Thymus (tissue), 11 donors: ENCODE measurements around the gene SERF2. TPM values are rescaled to one million over a fixed set of nuclear protein-coding genes. Genes with fewer than 3 reads are reported as not detected.
A peak's percentile ranks its signal among the peaks of the same experiment; 100 is the strongest.

ENCODE experiments used
- DNase-seq, 9 donors: peaks; one replicate each; pipeline ENCODE4 v3.0.0-alpha.2; 2013; ENCODE audit warnings: low spot score in 9 of 9, low read depth in 6 of 9, missing footprints in 1 of 9
- H3K27ac ChIP-seq, 2 donors: one replicate each; pipeline ENCODE4 v1.5.1; 2013; ENCODE audit warnings: control low read depth in 1 of 2, low read depth in 1 of 2, low read length in 1 of 2, mild to moderate bottlenecking in 1 of 2, moderate library complexity in 1 of 2
- H3K27me3 ChIP-seq, 2 donors: one replicate each; pipeline ENCODE4 v1.5.1; 2013; ENCODE audit warnings: low read length in 1 of 2; ENCODE audit not compliant: control insufficient read depth in 2 of 2, insufficient read depth in 1 of 2
- H3K36me3 ChIP-seq, 2 donors: one replicate each; pipeline ENCODE4 v1.5.1; 2013; ENCODE audit warnings: low read length in 1 of 2, mild to moderate bottlenecking in 1 of 2, moderate library complexity in 1 of 2; ENCODE audit not compliant: control insufficient read depth in 2 of 2, insufficient read depth in 2 of 2
- H3K4me1 ChIP-seq, 2 donors: one replicate each; pipeline ENCODE4 v1.5.1; 2013; ENCODE audit warnings: low read length in 2 of 2; ENCODE audit not compliant: control insufficient read depth in 2 of 2, insufficient read depth in 2 of 2
- H3K4me3 ChIP-seq, 2 donors: one replicate each; pipeline ENCODE4 v1.5.1; 2013; ENCODE audit warnings: low read length in 2 of 2, control low read depth in 1 of 2, mild to moderate bottlenecking in 1 of 2
- H3K9me3 ChIP-seq, 2 donors: one replicate each; pipeline ENCODE4 v1.5.1; 2013; ENCODE audit warnings: low read length in 1 of 2, mild to moderate bottlenecking in 1 of 2; ENCODE audit not compliant: control insufficient read depth in 2 of 2, insufficient read depth in 1 of 2
- WGBS: extraction: QIAGEN DNeasy Blood & Tissue Kit; methylation state at CpG from one replicate; pipeline ENCODE4 v1.1.7; 2013; 5-methylcytosine and 5-hydroxymethylcytosine counted together
- polyA plus RNA-seq: library from polyadenylated mRNA; stranded (reverse); fragments of 200-250 nt; gene quantifications from one replicate; pipeline ENCODE4 v1.2.3, GENCODE V29; 2013
- total RNA-seq: library from RNA; stranded (reverse); fragments of 120-200 nt; gene quantifications from one replicate; pipeline ENCODE4 v1.2.4, GENCODE V29; 2013
- donor health status: healthy.

Gene SERF2
- total and polyA plus RNA-seq, 2 donors = 862 to 1,456 TPM

DNA sequence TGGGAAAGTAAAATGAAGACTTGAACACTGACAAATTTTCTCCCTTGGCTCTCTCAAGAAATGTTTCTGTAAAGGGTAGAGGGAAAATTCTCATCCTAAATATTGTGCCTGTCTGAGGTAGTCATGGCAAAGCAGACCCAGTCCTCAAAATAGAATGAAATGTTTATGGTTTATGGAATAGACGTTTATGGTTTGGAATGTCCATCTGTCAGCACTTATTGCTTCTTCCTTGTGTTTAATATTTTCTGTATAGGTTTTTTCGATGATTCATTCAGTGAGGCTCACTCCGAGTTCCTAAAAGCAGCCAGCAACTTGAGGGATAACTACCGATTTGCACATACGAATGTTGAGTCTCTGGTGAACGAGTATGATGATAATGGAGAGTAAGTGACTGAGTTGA lies 29.3 kb upstream of the SERF2 start:
- Histone ChIP-seq H3K27ac (no peak overlapping the region), H3K36me3 (peaks cover 47 to 82% of the 10 kb centered on the region in 2 donors), H3K4me1 (no peaks in the 10 kb centered on the region), H3K4me3 (no peak overlapping the region), H3K27me3 (no peaks in the 10 kb centered on the region), H3K9me3 (no peaks in the 10 kb centered on the region)
- DNase-seq = no peak
- 96% methylated on average over 6 of the region's 6 CpGs for WGBS

GRCh38 chr15:43763819-43764446 lies 28.2 kb upstream of the SERF2 start:
- peaks cover 48 to 83% of the 10 kb centered on the region in 2 donors for H3K36me3 ChIP-seq
- no peak for DNase-seq

GRCh38 chr15:43769584-43770228 lies 22.4 kb upstream of the SERF2 start:
- peaks cover 41 to 85% of the 10 kb centered on the region in 2 donors for H3K36me3 ChIP-seq
- no peaks in the 10 kb centered on the region for H3K9me3 ChIP-seq
- peak in 5 of 9 donors; percentile 31 to 68 (median 58) for DNase-seq
- no peaks in the 10 kb centered on the region for H3K27me3 ChIP-seq
- H3K27ac ChIP-seq = no peak overlapping the region
- WGBS = 77% methylated on average over 5 of the region's 5 CpGs
- H3K4me1 ChIP-seq = no peaks in the 10 kb centered on the region
- H3K4me3 ChIP-seq = no peak overlapping the region

More at GRCh38 chr15:43763819-43764446, 28.2 kb upstream of the SERF2 start:
- 94% methylated on average over 2 of the region's 2 CpGs for WGBS
- Histone ChIP-seq H3K9me3 (no peaks in the 10 kb centered on the region), H3K27ac (no peak overlapping the region), H3K4me3 (no peak overlapping the region), H3K27me3 (no peaks in the 10 kb centered on the region), H3K4me1 (no peaks in the 10 kb centered on the region)

GRCh38 chr15:43771816-43772215 lies 20.3 kb upstream of the SERF2 start:
- H3K27ac ChIP-seq = no peak overlapping the region
- no peak overlapping the region for H3K4me3 ChIP-seq
- H3K4me1 ChIP-seq = peaks cover 2 to 9% of the 10 kb centered on the region in 2 donors
- 97% methylated on average over 2 of the region's 2 CpGs for WGBS
- H3K9me3 ChIP-seq = no peaks in the 10 kb centered on the region
- peaks cover 32 to 66% of the 10 kb centered on the region in 2 donors for H3K36me3 ChIP-seq
- no peak for DNase-seq
- H3K27me3 ChIP-seq = peaks cover 0 to 7% of the 10 kb centered on the region in 2 donors

DNA sequence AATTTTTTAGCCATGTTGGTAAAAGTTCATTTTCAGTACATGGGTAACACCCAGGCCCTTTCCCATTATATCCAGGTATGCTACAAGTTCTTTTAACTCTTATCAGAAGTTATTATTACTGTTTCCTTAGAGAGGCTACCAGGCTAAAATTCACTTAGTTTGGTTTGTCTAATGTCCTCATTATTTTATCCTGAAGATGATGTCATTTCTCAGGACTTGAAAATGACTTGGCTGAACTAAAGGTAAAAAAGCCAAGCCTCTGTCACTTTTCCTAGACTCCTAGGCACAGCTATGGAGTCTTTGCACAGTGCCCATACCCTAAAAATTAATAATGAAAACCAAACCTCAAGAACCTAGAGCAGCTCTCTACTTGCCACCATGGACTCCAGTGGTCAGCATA lies 19.5 kb upstream of the SERF2 start:
- DNase-seq = no peak
- Histone ChIP-seq H3K36me3 (peaks cover 26 to 58% of the 10 kb centered on the region in 2 donors), H3K27me3 (peaks cover 0 to 7% of the 10 kb centered on the region in 2 donors), H3K4me3 (no peak overlapping the region), H3K4me1 (peaks cover 2 to 11% of the 10 kb centered on the region in 2 donors), H3K9me3 (no peaks in the 10 kb centered on the region), H3K27ac (no peak overlapping the region)

- Histone ChIP-seq H3K4me3 (no peak overlapping the region), H3K9me3 (no peaks in the 10 kb centered on the region), H3K36me3 (peaks cover 17 to 45% of the 10 kb centered on the region in 2 donors), H3K4me1 (peaks cover 2 to 14% of the 10 kb centered on the region in 2 donors), H3K27me3 (peaks cover 0 to 7% of the 10 kb centered on the region in 2 donors), H3K27ac (no peak overlapping the region)
- no peak for DNase-seq
- 94% methylated on average over 4 of the region's 4 CpGs for WGBS
Measured at GRCh38 chr15:43774062-43774461, 18.1 kb upstream of the SERF2 start.

- Histone ChIP-seq H3K4me3 (no peak overlapping the region), H3K27ac (no peak overlapping the region), H3K4me1 (peaks cover 2 to 14% of the 10 kb centered on the region in 2 donors), H3K36me3 (peaks cover 13 to 32% of the 10 kb centered on the region in 2 donors), H3K9me3 (no peaks in the 10 kb centered on the region), H3K27me3 (peaks cover 0 to 7% of the 10 kb centered on the region in 2 donors)
- WGBS = 100% methylated on average over 1 of the region's 1 CpG
- DNase-seq = no peak
Measured at GRCh38 chr15:43775411-43775965, 16.6 kb upstream of the SERF2 start.

- peak overlapping the region; percentile 62 to 71 for H3K4me3 ChIP-seq
- WGBS = 62% methylated on average over 35 of the region's 35 CpGs
- DNase-seq = peak in 2 of 9 donors; percentile 20 to 42
- H3K27me3 ChIP-seq = peaks cover 0 to 7% of the 10 kb centered on the region in 2 donors
- H3K27ac ChIP-seq = peak overlapping the region; percentile 7 to 46
- H3K36me3 ChIP-seq = peaks cover 13 to 26% of the 10 kb centered on the region in 2 donors
- no peaks in the 10 kb centered on the region for H3K9me3 ChIP-seq
- peaks cover 2 to 14% of the 10 kb centered on the region in 2 donors for H3K4me1 ChIP-seq
Measured at GRCh38 chr15:43776101-43776717, 15.9 kb upstream of the SERF2 start.
